Breast epithelium (tissue), 3 donors: ENCODE results near the gene SEMA3F.

Experiments used
- POLR2A ChIP-seq: fragments of 450-650 bp; IDR thresholded peaks from one replicate; pipeline ENCODE4 v1.6.1; 2016; ENCODE audit warnings: antibody characterized with exemption, mild to moderate bottlenecking, moderate library complexity
- TF ChIP-seq, protein P1 (sequence below), 3 donors: fragments of 450-650 bp; IDR thresholded peaks; one replicate each; pipeline ENCODE4 v1.5.1; 2016 to 2017; ENCODE audit warnings: antibody characterized with exemption in 3 of 3, mild to moderate bottlenecking in 3 of 3, moderate library complexity in 3 of 3

DNA sequence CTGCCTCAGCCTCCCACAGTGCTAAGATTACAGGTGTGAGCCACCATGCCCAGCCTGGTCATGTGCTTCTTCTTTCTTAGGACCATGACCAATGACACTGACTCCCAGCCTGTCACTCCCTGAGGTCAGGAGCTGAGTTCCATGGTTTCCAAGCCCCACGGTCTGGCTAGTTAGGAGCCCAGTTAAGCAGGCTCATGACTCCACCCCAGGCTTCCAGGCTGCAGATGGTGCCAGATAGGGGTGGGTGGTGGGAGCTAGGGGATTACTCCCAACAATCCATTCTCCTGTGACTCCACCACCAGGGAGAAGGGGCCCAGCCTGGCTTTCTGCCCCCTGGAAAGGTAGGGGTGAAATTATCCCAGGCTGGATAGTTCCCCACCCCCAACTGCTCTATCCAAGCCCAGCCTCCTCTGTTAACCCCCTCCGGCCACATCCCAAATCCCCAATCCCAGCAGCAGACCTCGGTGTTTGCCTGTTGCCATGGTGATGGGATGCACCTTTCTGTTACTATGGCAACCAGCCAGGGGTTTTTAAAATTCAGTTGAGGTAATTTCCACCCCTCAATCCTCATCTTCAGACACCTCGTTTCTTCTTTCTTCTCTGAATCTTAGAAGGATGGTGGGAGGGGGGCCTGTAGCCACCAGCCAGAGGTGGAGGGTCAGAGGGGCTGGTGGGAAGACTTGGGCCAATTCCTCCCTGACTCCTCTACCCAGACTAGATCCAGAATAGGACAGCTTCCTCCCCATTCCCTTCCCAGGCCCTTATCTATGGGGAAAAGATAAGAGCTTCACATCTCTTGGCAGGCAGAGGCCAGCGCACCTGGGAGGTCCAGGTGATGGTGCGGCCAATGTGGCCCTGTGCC is 22.5 kb upstream of the SEMA3F start:
- TF ChIP-seq, protein P1, sequence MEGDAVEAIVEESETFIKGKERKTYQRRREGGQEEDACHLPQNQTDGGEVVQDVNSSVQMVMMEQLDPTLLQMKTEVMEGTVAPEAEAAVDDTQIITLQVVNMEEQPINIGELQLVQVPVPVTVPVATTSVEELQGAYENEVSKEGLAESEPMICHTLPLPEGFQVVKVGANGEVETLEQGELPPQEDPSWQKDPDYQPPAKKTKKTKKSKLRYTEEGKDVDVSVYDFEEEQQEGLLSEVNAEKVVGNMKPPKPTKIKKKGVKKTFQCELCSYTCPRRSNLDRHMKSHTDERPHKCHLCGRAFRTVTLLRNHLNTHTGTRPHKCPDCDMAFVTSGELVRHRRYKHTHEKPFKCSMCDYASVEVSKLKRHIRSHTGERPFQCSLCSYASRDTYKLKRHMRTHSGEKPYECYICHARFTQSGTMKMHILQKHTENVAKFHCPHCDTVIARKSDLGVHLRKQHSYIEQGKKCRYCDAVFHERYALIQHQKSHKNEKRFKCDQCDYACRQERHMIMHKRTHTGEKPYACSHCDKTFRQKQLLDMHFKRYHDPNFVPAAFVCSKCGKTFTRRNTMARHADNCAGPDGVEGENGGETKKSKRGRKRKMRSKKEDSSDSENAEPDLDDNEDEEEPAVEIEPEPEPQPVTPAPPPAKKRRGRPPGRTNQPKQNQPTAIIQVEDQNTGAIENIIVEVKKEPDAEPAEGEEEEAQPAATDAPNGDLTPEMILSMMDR (IDR thresholded peaks at IDR 0.05) = no peak
- no peak for TF ChIP-seq POLR2A
